ENCODE data around the gene FAM227B.
"Not testable (repeated sequence)": the region's sequence is repeated elsewhere in the genome, so short reads cannot be mapped to it uniquely, and the experiment has no call there.

The FAM227B gene

DNA sequence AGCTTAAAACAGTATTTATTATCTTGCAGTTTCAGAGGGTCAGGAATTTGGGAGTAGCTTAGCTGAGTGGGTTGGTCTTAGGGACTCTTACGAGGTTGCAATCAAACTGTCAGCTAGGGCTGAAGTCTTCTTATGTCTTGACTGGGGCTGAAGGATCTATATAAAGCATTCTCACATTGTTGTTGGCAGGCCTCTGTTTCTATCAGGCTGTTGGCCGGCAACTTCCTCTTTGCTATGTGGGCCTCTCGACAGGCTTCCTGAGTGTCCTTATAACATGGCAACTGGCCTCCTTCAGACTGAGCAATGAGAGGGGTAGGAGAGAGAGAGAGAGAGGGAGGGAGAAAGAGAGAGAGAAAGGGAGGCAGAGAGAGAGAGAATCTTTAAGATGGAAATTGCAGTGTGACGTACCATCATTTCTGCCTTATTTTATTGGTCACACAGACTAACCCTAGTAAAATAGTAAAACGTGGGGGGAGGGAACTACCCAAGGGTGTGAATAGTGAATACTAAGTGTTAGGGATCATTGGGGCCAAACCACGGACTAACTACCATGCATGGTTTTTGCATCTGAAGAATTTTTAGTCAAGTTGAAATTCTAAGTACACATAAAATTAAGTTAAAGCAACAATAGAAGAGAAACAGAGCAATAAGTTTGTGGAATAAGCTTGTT is 181.5 kb downstream of the FAM227B start:
- no peak for DNase-seq (ENCODE audit: low spot score)

DNA sequence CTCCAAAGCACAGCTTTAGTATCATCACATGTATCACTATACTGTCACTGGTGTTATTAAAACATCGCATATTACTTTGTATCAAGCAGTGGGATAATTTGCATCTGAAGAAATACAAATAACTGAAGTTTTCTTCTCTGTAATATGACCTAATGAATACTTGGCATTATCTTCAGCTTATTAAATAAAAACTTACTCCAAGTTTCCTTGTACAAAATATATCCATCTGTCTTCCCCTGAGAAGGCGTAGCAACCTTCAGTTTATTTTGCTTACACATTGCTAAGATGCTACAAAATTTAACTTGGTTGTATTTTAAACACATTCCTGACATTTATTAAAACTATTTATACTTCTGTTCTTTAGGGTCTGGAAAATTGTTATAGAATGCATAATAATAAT is 183.9 kb downstream of the FAM227B start:
- DNase-seq (ENCODE audit: low spot score), result no peak

DNA sequence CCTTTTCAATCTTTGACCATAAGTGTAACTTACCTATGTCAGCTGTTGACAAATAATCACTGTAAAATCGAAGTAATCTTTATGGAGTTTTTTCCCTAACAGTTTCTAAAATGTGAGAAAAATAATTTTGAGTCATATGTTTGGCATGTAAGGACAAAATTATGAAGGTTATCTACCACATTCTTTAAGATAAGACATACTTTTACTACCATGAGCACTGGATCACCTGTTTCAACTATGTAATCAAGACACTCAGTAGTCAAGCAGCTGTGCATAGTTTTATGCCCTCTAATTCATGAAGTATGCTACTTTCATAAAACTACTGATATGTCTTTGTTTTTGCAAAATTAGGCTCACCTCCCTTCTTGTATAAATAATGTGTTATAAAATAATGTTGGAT is 185.4 kb downstream of the FAM227B start:
- DNase-seq (ENCODE audit: low spot score), result no peak

DNA sequence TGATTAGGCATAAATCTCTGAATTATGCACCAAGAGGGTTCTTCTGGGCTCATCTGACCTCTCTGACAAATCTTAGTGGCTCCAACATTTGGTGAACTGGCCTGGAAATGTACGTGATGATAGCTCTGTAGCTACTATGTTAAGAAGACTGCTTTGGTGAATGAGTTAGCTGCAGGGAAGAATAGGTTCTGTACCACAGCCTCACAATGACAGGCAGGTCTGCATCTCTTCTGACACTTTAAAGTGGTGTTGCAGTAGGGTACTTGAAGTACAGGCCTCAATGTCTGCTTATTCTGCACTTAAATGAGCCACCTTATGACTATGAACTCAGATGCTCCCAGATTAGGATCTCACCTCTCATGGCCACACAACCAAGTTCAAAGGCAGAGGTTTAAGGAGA is 190.6 kb downstream of the FAM227B start:
- DNase-seq (ENCODE audit: low spot score), result no peak

DNA sequence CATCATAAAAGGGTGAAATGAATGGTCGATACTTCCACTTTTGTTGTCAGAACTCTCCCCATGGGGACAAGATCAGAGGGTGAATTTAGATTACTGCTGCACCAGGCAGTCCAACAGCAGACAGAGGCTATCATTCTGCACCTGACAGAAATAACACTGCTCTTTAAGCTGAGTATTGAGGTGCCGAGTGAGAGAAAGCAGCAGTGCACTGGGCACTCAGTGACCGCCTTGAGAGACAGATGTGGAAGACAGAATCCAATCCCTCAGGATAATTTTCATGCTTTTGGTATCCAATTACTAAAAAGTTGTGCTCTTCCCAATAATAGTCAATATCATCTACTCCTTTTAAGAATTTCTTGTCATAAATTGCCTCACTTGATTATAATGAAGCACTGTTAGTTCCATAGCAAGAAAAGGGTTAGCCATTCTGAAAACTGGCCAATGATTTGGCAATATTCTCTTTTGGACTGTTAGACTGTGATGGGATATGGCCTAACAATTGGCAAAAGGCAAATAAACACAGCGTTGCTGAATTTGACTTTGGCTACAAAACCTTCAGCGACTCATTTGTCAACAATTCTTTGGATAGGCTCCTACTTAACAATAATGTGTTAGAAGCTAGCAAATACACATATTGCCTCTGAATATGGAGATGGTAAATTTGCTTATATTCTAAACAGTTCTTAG is 192.1 kb downstream of the FAM227B start:
- DNase-seq (ENCODE audit: low spot score), result no peak

DNA sequence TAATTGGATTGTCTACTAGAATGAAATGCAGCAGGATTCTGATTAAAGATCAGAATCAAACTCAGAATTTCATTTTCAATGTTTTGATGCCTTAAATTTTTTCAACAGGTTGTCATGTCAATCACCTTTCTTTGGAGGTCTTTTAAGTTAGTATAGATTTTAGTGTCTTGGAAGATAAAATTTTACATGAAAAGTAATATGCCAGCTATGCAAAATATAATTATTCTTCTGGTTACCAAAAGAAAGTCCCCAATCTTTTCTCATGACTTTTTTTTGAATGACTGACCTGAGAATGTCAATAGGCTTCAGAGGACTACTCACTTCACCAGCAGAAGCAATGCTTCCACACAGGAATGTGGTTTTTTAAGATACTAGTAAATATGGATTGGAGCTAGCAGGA is 193.2 kb downstream of the FAM227B start:
- no peak for DNase-seq (ENCODE audit: low spot score)

DNA sequence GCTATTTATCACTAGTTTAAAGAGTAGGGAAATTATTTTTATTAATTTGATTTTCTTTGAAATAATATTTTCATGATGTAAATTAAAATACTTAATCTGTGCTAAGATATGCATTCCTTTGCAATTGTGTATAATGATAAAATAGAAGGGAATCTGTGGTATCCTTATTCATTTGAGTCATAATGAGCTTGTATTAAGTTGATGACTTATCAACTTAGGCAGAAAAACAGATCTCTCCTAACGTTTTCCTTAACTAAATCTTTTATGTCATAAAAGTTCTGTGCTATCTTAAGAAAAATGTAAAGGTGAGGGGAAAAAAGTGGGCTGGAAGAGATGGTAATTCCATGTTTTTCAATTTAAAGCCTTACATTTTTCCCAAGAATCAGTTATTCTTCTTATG is 195.7 kb downstream of the FAM227B start:
- no peak for DNase-seq (ENCODE audit: low spot score)

DNA sequence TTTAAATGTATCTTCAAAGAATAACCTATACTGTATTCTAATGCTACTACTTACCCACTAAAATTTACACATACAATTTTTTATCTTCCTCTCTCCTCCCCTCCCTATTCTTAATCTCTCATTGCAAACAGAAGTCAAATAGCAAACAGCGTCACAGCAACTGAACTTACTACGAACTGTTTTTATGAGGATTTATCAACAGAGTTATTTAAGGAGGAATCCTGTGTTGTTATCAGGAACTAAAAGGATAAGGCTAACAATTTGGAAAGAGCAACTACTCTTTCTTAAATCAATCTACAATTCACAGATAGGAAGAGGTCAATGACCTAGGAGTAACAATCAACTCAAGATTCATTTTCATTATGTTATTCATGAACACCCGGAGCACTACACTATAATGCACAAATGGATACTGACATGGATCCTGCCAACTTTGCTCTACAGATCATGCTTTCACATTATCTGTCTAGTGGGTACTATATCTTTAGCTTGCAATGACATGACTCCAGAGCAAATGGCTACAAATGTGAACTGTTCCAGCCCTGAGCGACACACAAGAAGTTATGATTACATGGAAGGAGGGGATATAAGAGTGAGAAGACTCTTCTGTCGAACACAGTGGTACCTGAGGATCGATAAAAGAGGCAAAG is 196.6 kb downstream of the FAM227B start:
- no peak for DNase-seq (ENCODE audit: low spot score)

DNA sequence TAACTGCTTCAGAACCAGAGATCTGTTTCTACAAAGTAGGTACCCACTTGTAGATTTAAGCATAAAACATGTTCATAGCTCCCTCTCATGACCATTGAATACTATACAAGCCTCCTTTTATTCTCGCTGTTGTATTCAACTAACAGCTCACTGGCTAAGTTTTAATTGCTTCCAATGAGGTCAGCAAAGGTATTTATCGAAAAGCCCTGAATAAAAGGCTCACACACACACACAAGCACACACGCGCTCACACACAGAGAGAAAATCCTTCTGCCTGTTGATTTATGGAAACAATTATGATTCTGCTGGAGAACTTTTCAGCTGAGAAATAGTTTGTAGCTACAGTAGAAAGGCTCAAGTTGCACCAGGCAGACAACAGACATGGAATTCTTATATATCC is 197.6 kb downstream of the FAM227B start, which contains the start of gene FGF7:
Gene FGF7, plus strand, starts transcription at position 222 of the 400 bp plus-strand sequence. CDS start 1,056 bp downstream, outside the sequence.
- DNase-seq (ENCODE audit: low spot score), result no peak

DNA sequence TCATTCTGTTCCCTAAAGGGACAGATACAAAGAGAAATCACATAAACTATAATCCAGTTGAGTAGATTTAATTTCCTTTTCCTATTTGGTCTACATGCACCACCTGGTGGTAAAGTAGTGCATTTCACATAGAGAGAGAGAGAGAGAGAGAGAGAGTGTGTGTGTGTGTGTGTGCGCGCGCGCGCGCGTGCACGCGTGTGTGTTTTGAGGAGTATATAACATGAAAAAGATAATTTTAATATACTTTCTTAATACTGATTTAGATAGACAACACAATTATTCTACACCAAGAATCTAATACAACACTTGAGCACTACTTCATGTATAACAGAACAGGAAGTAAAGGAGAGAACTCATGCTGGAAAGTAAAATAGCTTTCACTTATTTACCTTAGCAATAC is 198.6 kb downstream of the FAM227B start:
- peak; percentile 55 for DNase-seq (ENCODE audit: low spot score)

DNA sequence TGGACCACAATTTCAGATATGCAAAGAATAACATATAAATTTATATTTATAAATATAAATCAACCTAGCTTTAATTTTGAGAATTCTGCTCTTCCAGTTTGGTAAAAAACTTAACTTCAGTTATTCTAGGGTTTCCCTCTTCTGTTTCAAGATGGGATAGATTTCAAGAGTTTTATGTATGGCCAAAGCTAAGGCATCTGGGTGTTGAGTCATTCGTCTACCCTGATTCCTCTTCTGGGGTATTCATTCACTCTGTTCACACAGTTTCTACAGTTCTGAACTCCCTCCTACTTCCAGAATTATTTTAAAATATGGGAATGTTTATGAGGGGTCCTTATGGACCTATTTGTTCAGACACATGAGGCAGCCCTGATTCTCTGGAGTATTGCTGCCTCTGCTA is 201.8 kb downstream of the FAM227B start:
- no peak for DNase-seq (ENCODE audit: low spot score)

DNA sequence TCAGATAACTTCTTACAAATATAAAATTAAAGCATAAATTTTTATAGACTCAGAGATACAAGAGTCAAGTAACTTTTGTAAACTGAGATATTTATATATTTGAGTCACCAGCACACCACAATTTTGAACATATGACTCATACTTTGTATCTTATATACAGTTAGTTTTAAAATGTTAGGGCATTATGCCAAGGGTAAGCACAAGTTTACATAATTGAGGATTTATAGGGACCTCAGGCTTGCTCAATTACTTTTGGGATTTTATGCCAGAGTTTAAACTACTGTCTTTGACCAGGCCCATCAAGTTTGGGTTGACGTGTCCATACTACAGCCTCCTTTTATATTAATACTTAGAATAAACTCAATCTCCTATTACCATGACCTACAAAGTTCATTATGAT is 205.0 kb downstream of the FAM227B start:
- DNase-seq (ENCODE audit: low spot score), result no peak

DNA sequence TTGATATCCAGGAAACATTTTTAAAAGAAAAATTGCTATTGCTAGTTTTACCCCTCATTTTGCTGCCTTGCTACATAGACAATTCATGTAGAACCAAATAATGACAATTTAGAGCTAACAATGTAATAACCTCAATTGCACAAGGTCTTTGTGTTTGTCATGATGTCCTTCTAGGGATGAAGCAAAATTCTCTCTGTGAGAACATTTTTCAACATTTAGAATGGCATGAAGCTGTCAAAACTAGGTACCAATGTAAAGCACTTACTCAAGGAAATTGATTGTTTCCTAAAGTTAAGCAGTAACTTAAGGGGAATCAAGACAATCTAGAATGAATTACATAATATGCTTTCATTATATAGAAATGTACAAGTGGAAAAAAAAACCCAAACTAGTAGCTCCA is 205.5 kb downstream of the FAM227B start:
- no peak for DNase-seq (ENCODE audit: low spot score)

DNA sequence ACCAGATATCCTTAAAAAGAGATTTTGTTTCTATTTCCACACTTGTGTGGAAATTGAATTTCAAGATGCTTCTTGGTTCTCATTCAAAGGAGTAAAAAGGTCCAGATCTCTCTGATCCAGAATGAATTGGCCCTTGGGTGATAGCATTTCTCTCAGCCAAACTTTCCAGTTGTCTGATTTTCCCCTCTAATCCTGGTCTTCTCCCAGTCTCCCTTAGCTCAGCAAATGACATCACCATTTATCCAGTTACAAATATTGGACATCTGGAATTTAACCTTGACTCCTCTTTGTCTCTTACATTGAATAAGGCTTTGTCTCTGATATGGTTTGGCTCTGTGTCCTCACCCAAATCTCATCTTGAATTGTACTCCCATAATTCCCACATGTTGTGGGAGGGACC is 207.8 kb downstream of the FAM227B start:
- no peak for DNase-seq (ENCODE audit: low spot score)

DNA sequence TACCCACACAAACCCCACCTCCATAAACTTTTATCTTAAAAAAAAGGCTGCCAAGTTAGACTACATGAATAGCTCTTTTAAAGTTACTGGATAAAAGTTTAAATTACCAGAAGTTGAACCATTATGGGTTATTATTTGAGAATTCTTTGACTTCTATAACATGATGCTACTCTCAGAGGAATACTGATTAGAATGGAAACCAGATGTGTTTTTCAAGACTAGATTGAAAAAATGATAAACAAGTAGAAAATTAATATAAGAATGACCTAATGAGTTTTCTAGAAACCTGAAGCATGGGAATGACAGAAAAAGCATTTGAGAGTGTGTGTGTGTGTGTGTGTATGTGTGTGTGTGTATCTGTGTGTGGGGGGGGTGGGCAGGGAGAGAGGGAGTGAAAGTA is 210.0 kb downstream of the FAM227B start:
- DNase-seq (ENCODE audit: low spot score), result no peak

DNA sequence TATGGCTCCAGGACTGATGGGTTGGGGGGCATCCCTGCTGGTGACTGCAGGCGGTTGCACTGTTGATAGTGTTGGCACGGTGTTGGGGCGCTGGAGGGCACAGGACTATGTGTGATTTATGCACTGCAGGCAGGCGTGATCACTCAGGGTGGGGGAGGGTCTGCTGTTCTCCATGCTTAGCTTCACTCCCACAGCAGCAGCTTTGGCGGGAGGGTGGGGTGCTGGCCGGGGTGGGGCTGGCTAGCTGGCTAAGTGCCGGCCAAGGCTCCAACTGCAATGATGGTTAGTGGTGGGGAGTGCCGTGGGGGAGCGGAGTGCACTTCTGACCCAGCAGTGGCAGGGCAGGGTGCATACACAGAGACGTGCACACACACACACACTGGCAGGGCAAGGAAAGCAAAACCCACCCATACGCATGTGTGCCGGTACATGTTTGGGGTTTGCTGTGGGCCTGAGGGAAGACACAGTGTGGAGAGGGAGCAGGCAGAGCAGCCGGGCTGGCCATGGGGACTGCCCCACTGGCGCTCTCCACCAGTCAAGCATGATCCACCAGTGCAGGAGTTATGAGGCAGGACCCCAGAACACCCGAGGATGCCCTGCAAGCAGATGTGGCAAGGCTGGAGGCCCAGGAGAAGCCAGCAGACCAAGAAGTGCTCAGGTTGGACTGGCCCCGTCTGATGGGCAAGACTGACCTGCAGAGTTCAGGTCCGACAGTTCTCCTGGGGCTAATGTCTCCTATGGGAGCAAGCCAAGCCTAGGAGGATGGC is 214.1 kb downstream of the FAM227B start:
- no peak for DNase-seq (ENCODE audit: low spot score)

DNA sequence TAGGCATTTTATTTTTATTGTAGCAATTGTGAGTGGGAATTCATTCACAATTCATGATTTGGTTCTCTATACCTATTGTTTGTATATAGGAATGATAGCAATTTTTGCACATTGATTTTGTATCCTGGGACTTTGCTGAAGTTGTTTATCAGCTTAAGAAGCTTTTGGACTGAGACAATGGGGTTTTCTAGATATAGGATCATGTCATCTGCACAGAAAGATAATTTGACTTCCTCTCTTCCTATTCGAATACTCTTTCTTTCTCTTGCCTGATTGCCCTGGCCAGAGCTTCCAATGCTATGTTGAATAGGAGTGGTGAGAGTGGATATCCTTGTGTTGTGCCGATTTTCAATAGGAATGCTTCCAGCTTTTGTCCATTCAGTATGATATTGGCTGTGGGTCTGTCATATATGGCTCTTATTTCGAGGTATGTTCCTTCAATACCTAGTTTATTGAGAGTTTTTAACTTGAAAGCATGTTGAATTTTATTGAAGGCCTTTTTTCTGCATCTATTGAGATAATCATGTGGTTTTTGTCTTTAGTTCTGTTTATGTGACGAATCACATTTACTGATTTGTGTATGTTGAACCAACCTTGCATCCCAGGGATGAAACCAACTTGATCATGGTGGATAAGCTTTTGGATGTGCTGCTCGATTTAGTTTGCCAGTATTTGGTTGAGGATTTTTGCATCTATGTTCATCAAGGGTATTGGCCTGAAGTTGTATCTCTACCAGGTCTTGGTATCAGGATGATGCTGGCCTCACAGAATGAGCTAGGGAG is 217.9 kb downstream of the FAM227B start:
- not testable (repeated sequence) for DNase-seq (ENCODE audit: low spot score)

DNA sequence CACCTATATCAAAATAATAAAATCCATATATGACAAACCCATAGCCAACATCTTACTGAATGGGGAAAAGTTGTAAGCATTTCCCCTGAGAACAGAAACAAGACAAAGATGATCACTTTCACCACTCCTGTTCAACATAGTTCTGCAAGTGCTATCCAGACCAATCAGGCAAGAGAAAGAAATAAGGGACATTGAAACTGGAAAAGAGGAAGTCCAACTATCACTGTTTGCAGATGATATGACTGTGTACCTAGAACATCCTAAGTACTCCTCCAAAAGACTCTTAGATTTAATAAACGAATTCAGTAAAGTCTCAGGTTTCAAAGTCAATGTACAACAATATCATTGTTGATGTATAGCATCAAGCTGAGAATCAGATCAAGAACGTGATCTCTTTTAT is 233.1 kb downstream of the FAM227B start:
- no peak for DNase-seq (ENCODE audit: low spot score)

DNA sequence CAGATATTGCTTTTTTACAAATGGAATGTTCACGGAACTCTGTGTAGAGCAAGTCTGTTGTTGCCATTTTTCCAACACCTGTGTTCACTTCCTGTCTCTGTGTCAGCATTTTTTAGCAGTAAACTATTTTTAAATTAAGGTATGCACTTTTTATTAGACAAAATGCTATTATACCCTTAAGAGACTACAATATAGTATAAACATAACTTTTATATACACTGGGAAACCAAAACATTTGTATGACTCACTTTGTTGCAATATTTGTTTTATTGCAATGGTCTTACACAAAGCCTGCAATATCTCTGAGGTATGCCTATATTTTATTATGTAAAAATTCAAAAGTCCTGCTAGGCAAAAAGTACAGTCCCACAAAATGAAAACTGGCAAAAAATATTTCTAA is 237.4 kb downstream of the FAM227B start:
- DNase-seq (ENCODE audit: low spot score), result no peak

DNA sequence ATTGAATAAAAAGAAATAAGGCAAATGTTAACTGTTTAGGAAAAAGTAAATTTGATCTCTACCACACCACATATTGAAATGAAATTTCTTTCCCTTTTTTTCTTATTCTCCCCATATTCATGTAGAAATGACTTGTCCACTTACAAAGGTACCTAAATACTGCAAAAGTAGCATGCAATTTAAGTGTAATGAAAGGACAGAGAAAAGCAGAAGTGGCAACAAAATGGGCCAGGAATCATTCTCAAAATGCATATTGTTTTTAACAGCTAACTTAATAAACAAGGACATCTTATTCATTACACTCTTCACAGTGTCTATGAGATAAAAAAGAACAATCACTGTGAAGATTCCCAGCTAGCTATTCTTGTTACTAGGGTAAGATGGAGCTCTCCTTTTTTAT is 238.2 kb downstream of the FAM227B start:
- DNase-seq (ENCODE audit: low spot score), result no peak

DNA sequence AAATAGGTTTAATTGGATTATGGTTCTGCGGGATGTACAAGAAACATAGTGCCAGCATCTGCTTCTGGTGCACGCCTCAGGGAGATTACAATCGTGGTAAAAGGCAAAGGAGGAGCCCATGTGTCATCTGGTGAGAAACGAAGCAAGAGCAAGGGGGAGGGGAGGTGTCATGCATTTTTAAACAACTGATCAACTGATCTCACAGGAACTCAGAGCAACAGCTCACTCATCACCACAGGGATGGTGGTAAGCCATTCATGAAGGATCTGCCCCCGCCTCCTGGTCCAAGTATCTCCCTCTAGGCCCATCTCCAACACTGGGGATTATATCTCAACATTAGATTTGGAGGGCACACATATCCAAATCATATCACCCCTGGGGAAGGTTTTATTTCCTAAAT is 239.7 kb downstream of the FAM227B start:
- no peak for DNase-seq (ENCODE audit: low spot score)

DNA sequence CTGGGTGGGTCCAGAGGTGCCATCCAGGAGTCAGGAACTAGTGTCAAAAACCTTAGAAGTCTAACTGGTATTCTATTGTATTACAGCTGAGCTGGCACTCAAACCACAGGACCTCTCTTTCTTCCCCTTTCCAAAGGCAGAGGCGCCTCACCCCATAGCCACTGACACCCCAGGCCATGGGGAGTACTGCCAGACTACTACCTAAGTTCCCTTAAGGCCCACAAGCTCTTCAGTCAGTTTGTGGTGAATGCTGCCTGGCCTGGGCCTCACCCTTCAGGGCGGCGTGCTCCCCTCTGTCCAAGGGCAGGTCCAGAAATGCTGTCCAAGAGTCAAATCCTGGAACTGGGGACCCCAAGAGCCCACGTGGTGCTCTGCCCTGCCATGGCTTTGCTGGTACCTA is 240.6 kb downstream of the FAM227B start:
- no peak for DNase-seq (ENCODE audit: low spot score)
